ENCODE measurements around the gene TAS2R30. TPM values are rescaled to one million over a fixed set of nuclear protein-coding genes. Genes with fewer than 3 reads are reported as not detected.
"Not testable (repeated sequence)": the region's sequence is repeated elsewhere in the genome, so short reads cannot be mapped to it uniquely, and the experiment has no call there.

The TAS2R30 gene
- polyA plus RNA-seq, 1 donor, result 0.52 TPM

DNA sequence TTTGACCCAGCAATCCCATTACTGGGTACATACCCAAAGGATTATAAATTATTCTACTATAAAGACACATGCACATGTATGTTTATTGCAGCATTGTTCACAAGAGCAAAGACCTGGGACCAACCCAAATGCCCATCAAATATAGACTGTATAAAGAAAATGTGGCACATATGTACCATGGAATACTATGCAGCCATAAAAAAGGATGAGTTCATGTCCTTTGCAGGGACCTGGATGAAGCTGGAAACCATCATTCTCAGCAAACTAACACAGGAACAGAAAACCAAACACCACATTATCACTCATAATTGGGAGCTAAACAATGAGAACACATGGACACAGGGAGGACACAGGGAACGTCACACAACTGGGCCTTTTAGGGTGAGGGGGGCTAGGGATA lies 20.3 kb downstream of the TAS2R30 start:
- not testable (repeated sequence) for DNase-seq

DNA sequence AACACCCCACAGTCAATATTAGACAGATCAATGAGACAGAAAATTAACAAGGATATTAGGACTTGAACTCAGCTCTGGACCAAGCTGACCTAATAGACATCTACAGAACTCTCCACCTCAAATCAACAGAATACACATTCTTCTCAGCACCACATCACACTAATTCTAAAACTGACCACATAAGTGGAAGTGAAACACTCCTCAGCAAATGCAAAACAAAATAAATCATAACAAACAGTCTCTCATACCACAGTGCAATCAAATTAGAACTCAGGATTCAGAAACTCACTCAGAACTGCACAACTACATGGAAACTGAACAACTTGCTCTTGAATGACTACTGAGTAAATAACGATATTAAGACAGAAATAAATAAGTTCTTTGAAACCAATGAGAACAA lies 23.2 kb downstream of the TAS2R30 start:
- not testable (repeated sequence) for DNase-seq

DNA sequence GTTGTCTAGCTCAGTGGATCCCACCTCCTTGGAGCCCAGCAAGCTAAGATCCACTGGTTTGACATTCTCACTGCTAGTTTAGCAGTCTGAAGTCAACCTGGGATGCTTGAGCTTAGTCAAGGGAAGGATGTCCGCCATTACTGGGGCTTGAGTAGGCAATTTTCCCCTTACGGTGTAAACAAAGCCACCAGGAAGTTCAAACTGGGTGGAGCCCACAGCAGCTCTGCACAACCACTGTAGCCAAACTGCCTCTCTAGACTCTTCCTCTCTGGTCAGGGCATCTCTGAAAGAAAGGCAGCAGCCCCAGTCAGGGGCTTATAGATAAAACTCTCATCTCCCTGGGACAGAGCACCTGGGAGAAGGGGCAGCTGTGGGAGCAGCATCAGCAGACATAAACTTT lies 25.6 kb downstream of the TAS2R30 start:
- DNase-seq, result no peak

DNA sequence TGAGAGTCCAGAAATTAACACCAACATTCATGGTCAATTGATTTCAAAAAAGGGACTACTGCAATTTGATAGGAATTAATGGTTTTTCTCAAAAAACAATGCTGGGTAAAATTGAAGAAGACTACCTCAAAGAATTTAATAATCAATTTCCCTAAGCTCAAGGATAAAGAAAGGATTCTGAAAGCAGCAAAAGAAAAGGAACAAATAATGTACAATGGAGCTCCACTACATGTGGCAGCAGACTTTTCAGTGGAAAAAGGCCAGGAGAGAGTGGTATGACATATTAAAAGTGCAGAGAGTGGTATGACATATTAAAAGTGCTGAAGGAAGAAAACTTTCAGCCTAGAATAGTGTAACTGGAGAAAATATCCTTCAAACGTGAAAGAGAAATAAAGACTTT lies 26.7 kb downstream of the TAS2R30 start:
- DNase-seq, result no peak

DNA sequence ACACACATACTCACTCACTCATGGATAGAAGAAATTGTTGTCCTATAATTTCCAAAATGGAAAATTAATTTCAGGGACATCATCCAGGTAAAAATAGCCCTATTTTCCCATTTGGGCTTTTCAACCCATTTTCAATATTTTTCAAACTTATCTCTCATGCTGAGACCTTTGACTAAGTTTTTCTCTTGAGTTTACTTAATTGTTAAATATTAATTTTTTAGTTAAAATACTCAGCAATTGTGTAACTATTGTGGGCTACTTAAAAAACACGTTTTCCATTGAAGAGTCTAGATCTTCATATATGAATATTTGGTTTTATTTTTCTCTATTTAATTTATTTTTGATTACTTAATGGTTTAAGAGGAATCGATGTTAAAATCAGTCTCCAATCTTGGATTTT lies 28.2 kb downstream of the TAS2R30 start:
- no peak for DNase-seq

DNA sequence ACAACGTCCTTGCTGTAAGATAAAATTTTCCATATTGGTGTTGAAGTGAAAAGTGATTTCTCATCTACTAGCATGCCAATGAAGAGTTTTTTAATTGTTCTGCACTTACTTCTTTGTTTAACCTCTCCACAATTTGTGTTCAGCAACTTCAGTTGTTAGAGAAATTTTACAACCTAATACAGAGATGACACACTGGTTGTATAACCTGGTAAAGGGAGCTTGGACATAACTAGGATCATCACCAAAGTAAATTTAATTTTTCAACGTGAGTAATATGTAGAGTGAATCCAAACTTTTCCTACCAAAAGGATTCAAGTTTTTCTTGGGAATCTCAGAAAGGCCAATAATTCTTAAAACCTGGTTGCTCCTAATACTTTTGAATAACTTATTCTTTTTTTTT lies 28.9 kb downstream of the TAS2R30 start:
- no peak for DNase-seq

DNA sequence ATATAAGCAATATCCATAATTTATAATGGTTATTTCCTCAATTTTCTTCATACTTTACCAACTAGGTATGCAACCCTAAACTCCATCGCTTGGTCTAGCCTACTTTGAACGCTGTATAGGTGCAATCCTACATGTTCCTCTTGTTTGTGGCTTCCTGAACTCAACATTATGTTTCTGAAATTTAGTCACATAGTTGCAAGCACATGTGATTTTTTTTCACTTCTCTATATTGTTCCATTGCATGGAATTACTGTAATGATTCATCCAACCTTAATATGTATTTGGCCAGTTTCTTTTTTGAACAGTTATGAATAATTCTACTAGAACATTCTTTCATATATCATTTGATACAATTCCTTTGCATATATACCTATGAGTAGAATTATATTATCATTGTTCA lies 39.5 kb downstream of the TAS2R30 start:
- DNase-seq, result not testable (repeated sequence)

DNA sequence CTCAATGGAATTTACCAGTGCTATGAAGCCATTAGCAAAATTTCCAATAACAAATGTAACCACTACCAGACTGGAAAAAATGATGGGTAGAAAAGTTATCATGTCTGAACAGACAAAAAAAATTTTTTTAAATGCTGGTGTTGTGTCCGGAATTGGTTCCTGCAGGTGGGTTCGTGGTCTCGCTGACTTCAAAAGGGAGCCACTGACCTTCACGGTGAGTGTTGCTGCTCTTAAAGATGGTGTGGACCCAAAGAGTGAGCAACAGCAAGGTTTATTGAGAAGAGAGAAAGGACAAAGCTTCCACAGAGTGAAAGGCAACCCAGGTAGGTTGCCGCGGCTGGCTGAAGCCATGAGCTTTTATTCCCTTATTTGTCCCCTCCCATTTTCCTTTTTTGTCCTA lies 42.3 kb downstream of the TAS2R30 start, which contains the start of gene TAS2R43:
Gene TAS2R43, minus strand, starts transcription at position 186 of the 400 bp plus-strand sequence. Its CDS starts 84 bp downstream, at position 102.
- no peak for DNase-seq

DNA sequence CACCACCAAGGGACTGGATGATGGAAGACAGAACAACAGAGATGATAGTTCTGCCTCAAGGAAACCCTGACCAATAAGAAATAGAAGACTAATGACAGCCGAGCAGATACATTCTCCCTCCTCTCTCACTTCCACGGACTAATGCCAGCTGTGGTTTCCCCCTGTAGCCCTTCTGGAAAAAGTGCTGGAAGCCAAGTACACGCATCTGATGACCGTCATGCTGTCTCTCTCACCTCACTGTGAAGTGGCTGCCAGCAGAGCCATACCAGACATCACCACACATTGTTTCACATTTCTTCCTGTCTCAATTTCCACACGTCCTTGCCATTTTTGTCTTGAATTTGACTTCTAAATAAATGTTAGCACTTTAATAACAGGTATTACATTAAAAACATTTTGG lies 45.2 kb downstream of the TAS2R30 start:
- DNase-seq, result no peak

DNA sequence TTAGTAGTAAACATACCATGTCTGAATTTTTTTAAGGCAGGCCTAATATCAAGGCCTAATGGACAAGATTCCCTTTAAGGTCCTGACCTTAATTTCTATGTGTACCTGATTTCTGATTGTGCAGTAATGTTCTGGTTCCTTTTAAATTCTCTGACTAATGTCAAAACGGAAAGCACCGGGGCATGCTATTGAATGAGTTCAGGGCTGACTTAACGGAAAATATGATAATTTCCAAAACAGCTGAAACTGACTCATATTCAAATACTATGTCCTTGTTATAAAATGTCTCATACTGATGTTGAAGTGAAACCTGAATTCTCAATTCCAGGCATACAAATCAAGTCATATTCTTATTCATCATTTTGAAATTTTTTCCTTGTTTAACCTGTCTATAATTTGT lies 49.0 kb downstream of the TAS2R30 start:
- no peak for DNase-seq

Other genes with a start within 250 kb of the TAS2R30 start
- gene TAS2R13, start 225.1 kb downstream of the TAS2R30 start, polyA plus RNA-seq (ENCODE audit: insufficient read length), result 0.12 TPM
- 0.50 TPM for gene PRH2, start 205.4 kb downstream of the TAS2R30 start, polyA plus RNA-seq (ENCODE audit: insufficient read length)
- 5.3 TPM for gene TAS2R14, start 195.4 kb downstream of the TAS2R30 start, polyA plus RNA-seq (ENCODE audit: insufficient read length)
- 0.18 TPM for gene TAS2R50, start 147.7 kb downstream of the TAS2R30 start, polyA plus RNA-seq (ENCODE audit: insufficient read length)
- 3.2 TPM for gene TAS2R20, start 136.3 kb downstream of the TAS2R30 start, polyA plus RNA-seq (ENCODE audit: insufficient read length)
- 1.9 TPM for gene TAS2R19, start 112.0 kb downstream of the TAS2R30 start, polyA plus RNA-seq (ENCODE audit: insufficient read length)
- gene TAS2R31, start 103.2 kb downstream of the TAS2R30 start, polyA plus RNA-seq (ENCODE audit: insufficient read length), result 2.2 TPM
- gene TAS2R46, start 72.3 kb downstream of the TAS2R30 start, polyA plus RNA-seq (ENCODE audit: insufficient read length), result not detected
- gene TAS2R43, start 42.3 kb downstream of the TAS2R30 start, polyA plus RNA-seq (ENCODE audit: insufficient read length), result 0.63 TPM
- 17.1 TPM for gene SMIM10L1, start 36.5 kb upstream of the TAS2R30 start, polyA plus RNA-seq (ENCODE audit: insufficient read length)
- not detected for gene TAS2R42, start 52.3 kb upstream of the TAS2R30 start, polyA plus RNA-seq (ENCODE audit: insufficient read length)
- not detected for gene PRB3, start 135.1 kb upstream of the TAS2R30 start, polyA plus RNA-seq (ENCODE audit: insufficient read length)
- not detected for gene PRB4, start 175.8 kb upstream of the TAS2R30 start, polyA plus RNA-seq (ENCODE audit: insufficient read length)